HG03565 (cell line): ENCODE measurements around the gene FGF1.

Experiments
- ATAC-seq: cut with Tn5 transposase; IDR thresholded peaks from one replicate; pipeline ENCODE4 v1.9.1; 2021; ENCODE audit warnings: mild to moderate bottlenecking, moderate library complexity; ENCODE audit not compliant: unreplicated experiment

FGF1 gene

DNA sequence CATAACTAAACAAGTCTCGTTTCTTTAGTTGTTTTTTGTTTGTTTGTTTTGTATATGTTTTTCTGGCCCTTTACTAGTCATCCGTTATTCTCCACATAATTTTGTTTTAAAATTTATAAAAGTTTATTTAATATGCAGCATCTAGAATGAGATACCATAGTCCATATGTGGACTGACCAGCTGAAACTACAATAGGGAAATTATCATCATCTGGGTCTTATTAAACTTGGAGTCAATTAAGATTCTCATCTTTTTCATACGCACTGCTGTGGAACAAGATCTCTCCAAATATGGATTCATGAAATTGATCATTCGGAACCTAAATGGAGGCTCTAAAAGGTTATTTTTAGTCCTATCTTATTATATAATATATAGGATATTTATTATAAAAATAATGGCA lies 99.3 kb downstream of the FGF1 start:
- no peak for ATAC-seq

DNA sequence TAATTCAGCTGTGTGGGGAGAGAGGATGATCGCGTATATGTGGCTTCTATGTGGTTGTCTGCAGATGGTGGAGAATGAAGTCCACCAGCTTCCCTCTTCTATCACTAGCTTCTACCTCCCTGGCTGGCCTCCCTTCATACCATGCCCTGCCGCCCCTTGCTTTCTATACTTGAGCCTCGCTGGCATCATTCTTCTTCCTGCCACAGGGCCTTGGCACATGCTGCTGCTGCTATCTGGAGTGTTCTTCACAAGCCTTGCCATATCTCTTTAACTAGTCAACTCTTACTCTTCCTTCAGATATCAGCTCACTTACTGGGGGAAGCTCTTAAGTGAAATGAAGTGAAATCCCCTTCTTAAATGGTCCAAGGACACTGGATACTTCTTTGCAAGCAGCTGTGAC lies 100.4 kb downstream of the FGF1 start:
- no peak for ATAC-seq

DNA sequence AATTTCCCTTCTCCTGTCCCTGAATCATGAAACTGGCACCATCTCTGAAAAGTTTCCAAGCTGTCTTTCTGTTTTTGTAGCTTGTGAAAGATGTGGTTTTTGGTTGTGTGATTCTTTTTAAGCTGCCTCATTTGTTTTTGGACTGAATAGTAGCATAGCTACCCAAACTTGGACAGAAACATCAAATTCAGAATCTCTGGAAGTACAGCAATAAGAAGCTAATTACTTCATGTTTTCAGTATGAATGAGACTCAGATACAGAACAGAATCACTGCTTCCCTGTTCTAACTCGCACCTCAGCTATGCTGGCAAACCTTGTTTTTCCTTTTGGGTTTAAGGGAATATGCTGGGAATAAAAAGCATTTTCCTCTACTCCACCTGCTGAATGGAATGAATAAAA lies 101.0 kb downstream of the FGF1 start:
- no peak for ATAC-seq

DNA sequence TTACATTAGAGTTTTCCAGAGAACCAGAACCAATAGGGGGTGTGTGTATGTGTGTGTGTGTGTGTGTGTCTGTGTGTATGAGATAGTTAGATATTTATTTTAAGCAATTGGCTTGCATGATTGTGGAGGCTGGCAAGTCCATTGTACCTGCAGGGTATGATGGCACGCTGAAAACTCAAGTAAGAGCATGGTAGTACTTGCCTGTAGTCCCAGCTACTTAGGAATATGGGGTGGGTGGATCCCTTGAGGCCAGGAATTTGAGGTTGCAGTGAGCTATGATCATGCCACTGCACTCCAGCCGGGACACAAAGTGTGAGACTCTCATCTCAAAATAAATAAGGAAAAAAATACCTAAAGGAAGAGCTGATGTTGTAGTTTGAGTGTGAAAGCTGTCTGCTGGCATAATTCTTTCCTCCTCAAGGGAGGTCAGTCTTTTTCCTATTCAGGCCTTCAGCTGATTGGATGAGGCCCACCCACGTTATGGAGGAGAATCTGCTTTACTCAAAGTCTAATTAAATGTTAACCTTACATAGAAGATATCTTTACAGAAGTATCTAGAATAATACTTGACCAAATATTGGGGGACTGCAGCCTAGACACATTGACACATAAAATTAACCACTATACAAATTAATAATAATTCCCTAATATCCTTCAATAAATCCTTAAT lies 107.6 kb downstream of the FGF1 start:
- ATAC-seq: no peak

DNA sequence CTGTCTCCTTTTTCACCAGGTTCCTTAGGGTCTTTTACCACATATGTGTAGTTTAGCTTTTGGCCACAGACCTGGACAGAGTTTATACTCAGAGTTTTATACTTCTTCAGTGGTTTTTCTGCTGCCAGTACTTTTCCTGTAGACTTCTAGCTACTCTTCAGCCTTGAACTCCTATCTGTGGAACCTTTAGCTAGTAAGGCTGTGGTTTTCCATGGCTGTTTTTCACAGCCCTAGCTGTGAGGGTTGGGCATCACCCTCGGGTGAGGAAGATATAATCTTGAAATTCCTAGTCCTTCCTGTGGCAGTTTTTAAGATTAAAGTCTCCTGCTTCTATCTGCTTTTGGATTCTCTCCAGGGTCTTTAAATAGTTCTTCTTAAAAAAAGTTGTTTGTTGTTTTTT lies 109.1 kb downstream of the FGF1 start:
- no peak for ATAC-seq

DNA sequence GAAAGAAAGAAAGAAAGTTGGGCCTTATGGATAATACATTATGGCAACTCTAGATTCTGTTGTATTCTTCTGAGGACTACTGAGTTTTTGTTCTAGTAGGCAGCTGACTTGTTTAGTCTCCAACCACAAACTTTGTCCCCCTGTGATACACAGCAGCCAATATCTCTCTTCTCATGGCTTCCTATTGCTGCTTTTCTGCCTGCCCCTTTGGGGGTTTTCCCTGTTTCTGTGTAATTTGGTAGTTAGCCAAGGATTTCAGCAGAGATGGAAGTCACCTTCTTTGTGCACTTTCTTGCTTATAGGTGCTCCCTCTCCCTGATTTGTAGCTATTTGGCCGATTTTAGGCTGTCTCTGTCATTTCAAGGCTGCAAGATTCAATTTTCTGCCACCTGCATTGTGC lies 109.6 kb downstream of the FGF1 start:
- ATAC-seq: no peak

DNA sequence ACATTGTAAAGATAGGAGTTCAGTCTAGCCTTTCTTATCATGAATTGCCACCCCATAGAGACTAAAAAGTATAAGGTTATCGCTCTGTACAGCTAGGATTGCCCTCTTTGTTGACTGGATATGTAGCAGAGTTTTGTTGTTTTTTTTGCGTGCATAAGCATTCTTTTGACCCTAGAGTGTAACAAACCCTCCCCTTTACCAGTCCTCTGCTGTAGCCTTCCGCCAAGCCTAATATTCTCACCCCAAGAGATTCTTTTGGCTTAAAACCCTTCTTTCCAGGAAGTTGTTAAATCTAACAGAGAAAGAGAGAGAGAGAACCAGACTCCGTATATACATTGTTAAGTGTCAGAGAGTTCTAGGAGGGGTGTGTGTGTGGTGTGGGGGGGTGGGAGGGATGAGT lies 113.9 kb downstream of the FGF1 start:
- ATAC-seq: no peak

DNA sequence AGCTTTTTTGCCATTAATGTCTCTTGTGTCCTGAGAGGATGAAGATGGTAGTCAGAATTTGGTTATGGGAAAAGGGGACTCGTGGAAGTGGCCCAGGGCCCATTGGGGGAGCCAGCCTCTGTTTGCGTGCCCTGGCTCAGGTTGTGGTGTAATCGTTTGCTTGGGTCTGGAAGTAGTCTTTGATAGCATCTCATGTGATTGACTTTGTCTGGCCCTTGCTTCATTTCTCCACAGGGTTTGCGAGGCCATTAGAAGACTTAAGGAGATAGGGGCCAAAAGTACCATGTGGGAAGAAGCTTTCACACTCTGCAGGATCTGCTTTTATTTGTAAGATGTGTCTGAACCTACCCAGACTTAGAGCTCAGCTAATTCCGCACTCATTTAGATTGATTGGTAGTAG lies 114.5 kb downstream of the FGF1 start:
- no peak for ATAC-seq

DNA sequence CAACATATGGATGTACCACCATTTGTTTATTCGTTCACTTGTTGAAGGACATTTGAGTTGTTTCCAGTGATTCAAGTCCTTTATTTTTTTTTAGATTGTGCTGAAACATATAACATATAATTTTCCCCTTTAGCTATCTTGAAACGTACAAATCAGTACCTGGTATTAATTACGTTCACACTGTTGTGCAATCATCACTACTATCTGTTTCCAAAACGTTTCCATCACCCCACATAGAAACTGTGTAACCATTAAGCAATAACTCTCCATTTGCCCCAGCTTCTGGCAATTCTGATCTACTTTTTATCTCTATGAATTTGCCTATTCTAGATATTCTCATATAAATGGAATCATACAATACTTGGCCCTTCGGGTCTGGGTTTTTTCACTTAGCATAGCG lies 116.0 kb downstream of the FGF1 start:
- no peak for ATAC-seq

DNA sequence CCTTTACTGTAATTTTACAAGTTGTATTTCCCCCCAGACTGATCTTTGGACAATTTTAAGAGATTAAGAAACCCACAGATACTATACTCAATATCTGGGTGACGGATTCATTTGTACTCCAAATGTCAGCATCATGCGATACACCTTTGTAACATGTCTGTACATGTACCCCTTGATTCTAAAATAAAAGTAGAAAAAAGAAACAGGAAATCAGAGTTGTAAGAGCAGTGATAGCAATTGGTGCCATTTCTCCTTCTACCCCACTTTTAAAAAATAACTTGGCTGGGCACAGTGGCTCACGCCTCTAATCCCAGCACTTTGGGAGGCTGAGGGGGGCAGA lies 116.9 kb downstream of the FGF1 start:
- no peak for ATAC-seq

DNA sequence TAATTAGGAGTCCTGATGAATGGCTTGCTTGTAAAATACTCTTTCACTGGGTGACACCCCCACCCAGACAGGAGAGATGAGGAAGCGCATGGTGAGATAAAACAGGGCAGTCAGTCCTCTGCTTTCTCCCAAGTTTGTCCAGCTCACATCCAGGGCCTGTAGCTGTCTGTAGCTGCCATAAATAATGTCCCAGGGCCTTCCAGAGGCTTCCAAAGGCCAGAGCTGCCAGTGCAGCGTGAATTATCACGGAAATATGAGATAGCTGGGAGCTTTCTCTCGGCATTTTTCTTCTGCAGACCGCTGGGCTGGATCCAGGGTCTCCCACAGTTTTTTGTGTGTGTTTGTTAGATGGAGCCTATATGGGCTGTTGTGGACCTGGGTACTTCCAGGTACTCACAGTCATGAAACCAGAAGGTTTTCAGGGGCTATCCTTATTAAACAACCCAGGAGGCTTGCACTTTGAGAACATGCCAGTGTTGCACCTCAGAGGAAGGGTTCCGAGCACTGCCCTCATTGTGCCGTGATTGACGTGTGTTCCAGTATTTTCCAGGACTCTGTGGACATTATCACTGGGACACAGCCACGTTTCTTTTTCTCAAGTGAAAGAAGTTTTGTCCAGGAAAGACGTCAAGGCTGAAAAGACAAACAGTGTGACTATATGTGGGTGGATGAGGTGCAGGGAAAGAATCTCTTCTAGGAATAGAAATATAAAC lies 117.5 kb downstream of the FGF1 start:
- ATAC-seq: no peak

DNA sequence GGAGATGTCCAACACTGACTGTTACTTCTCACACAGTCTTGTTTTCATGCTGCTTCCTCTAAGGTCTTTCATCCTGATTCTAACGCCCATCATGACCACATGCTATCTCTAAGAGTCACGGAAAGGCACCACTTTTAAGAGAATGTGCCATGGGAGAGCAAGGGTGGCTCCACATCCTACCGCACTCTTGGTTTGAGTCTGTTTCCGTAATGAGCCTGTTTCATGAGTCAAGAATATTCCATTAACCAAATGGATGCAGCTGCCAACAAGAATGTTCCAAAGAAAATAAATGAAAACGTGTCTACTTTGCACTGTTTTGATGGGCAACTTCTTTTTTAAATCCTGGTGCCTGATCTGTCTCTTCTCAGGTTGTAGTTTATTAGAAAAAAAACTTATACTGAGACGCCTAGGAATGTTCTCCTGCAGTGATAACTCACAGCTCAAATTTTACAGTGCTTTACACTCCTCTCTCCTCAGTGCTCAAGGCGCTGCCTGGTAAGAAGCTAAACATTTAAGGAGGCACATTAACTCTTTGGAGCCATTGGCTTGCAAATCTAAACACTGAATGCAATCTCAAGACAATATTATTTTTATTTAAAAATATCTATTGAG lies 124.3 kb downstream of the FGF1 start:
- no peak for ATAC-seq

DNA sequence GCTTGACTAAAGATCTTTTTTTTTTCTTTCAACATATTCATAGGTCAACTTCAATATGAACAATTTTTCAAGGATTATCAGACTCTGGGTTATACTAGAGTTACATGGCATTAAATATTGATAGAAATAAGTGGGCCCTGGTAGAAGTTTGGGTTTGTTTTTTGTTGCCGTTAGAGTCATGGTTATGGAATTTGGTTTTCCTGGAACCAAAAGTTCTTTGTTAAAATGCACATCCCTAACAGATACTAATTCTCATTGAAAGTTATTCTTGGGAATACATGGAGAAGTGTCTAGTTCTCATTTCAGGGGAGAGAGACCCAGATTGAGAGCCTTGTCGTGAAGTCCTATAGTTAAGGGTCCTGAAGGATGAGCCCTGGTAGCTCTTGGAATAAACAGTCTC lies 124.9 kb downstream of the FGF1 start:
- ATAC-seq: no peak

DNA sequence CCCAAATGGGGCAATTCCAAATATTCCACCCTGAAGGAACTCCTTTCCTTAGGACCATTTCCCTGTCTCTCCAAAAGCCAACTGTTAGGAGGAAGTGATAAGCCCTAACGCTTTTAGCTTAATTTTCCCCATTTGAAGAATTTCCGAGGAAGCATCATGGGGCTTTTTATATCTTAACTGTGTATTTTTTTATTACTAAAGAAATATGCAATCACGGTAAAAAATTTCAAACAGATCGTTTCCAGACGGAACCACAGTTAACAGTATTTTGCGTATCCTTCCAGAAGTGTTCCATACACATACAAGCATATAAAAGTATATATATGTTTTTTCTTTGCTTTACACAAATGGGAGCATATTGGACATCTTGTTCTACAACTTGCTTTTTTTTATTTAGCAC lies 133.8 kb downstream of the FGF1 start:
- ATAC-seq: no peak

DNA sequence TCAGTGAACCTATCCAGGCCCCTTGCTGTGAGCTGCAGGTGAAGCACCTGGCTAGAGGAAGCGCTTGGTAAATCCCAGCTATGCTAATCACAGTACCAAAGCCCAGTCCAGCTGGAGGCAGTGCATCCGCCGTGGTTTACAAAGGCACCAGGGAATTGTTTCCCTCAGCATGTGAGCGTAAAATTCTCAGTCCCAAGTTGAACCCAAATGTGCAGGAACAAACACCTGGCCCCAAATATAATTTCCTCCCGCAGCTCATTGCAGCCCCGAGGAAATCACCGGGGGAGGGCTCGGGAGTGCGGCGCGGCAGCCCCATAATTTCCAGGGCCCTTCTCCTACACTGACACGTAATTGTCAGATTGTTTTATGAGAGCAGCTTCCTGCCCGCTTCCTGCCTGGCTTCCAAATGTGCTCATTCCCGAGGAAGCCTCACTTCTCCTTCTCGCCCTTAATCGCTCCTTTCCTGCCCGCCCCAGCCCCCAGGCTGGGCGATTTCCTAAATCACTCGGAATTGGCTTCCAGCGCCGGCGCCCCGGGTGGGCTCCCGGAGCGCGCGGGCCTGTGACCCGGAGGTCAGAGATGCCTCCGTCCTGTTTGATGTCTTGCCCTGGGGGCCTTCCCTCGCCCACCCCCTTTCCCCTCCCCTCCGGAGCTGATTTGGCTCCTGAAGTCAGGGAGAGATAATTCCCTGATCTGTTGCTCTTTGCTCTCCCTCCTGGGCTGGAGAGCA lies 134.4 kb downstream of the FGF1 start:
- ATAC-seq: no peak

DNA sequence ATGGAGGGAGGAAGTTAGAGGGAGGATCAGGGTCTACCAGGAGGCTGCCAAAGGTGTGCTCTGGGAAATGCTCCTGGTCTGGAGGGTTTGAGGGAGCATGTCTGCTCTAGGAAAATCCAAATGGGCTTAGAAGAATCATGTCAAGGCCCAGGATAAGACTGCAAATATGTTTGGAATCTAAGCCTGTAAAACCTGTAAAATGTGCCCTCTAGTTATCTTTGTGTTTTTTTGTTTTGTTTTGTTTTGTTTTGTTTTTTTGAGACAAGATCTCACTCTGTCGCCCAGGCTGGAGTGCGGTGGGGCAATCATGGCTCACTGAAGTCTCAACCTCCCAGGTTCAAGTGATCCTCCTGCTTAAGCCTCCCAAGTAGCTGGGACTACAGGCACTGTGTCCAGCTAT lies 135.4 kb downstream of the FGF1 start:
- no peak for ATAC-seq

DNA sequence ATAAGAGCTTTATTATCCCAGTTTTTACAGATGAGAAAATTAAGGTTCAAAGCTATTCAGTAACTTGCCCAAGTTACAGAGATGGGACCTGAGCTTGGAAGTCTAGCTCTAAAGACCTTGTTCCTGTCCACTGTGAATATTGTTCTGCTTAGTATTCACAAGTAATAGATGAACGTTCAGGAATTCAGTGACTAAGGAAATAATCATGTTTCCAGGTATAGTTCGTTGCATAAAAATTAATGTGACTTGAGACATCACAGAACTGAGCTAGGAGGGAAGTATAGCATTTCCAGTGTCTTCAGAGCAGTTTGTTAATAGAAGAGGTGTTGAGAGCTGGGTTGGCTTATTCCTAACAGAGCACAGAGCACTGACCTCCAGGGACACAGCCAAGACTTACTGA lies 136.1 kb downstream of the FGF1 start:
- ATAC-seq: no peak

DNA sequence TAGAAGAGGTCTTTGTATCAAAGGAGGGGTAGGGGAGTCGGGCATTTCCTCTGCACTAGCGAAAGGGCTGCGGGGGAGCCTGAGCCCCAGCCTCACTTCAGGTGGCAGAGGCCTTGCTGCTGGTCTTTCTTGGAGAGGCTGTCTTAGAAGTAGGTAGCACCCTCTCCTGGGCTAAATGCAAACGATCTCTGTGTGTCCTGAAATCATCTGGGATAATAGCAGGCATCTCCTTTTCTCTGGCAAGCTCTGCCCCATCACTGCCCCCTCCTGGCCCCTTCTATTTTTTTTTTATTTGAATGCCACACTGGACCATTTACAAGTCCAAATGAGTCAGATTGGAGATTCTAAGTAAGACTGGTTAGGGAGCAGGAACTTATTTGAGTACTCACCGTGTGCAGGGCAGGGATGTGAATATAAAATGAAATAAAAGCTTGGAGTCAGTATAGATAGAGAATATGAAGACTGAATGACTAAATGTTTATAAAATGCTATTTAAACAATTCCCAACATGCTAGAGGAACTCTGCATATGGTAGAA lies 137.1 kb downstream of the FGF1 start:
- no peak for ATAC-seq

DNA sequence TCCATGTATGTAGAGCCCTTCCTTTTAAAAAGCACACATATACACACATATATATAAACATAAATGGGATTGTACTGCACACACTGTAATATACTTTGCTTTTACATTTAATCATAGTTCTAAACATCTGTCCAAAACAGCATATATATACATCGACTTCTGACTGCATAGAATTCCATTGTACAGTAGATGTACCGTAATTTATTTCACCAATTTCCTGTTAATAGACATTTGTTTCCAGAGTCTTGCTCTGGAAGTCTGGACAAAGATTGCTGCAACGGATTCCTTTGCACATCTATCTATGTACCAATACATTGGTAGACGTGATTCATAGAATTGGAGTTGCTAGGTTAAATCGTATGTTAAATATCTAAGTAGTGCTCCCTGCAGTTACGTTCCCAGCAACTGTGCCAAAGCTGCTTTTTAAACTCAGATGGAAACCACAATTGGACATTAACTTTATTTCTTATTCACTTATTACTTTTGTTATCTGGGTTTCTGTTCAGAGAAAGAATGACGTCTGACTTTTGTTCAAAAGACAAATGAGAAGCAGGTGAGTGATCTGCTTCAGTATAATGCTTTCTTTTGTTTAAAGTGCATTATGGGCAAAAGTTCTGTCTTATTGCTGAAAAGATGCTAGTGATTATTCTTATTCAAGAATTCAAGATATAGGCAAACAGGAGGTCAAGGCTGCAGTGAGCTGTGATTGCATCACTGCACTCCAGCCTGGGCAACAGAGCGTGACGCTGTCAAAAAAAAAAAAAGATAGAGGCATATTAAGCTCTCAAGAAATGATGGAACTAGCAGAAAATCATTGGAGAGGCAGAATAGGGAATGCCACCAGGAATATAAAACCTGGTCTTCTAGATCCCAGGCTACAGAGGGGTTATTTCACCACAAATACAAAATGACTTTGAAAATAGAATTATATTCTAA lies 138.2 kb downstream of the FGF1 start:
- ATAC-seq: no peak

DNA sequence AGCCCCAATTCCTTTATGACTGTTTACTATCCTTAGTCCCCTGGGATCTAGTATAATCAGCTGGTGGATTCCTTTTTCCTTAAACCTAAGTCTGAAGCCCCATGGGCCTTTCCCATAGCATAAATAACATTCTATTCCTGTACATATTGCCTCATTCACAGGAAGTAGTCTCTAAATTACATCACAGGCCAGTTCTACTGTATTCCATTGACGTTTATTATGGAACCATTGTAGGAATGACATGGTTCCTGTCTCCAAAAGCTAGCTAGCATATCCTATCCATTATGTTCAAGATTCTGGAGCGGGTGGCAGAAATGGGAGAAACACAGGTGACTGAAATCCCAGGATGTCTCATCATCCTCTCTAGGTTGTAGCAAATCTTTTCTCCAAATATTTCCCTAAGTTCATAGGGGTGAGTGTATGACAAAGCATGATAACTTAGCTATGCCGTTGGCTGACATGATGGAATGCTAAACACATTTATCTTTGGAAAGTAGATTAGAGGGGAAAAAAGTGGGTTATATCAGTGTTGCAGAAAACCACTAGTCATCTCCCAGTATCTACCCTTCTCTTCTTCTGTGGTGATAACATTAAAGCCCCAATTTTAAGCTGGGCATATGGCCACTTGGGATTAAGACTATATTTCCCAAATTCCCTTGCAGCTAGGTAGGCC lies 140.1 kb downstream of the FGF1 start:
- ATAC-seq: no peak
